ENCODE results near the gene MPZL2. TPM values are rescaled to one million over a fixed set of nuclear protein-coding genes. Genes with fewer than 3 reads are reported as not detected.

Gene MPZL2
- total RNA-seq, 1 donor from 2014 or later: 32.8 TPM

DNA sequence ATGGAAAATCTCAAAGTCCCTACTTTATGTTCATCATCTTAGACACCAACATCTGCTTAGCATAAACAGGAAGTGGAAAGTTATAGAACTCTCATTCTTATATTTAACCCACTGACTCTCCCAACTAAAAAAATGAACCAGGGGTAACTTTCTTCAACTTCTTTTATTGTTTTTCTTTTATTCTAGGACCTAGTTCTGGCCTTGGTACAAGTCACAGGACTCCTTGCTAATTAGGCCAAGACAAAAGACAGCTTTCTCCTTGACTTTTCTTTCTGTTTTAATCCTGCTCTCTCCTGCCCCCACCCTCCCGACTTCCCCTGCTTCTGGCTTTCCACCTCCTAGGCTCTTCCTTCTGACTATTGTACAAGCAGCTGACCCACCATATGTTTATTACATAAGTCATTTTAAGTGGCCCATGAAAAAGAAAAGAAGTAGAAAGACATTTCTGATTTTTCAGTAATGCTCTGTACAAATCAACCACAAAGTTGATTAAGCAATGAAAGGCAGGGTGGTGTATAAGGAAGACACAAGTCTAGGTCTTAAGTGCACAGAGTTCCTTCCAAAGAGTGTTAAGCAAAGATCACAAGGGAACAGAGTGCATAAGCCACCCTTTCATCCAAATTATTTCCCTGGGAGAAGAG, 57.6 kb downstream of the MPZL2 start:
- Mint-ChIP-seq H3K27me3 (ENCODE audit: low read depth) (peaks cover 58% of the 10 kb centered on the region), H3K27ac (no peak overlapping the region), H3K36me3 (no peaks in the 10 kb centered on the region), H3K4me1 (no peaks in the 10 kb centered on the region), H3K4me3 (no peak overlapping the region), H3K9me3 (no peaks in the 10 kb centered on the region)
- no peak for DNase-seq (ENCODE audit: low spot score in 2 of 2, unreplicated experiment in 2 of 2)
- TF ChIP-seq, protein P1, sequence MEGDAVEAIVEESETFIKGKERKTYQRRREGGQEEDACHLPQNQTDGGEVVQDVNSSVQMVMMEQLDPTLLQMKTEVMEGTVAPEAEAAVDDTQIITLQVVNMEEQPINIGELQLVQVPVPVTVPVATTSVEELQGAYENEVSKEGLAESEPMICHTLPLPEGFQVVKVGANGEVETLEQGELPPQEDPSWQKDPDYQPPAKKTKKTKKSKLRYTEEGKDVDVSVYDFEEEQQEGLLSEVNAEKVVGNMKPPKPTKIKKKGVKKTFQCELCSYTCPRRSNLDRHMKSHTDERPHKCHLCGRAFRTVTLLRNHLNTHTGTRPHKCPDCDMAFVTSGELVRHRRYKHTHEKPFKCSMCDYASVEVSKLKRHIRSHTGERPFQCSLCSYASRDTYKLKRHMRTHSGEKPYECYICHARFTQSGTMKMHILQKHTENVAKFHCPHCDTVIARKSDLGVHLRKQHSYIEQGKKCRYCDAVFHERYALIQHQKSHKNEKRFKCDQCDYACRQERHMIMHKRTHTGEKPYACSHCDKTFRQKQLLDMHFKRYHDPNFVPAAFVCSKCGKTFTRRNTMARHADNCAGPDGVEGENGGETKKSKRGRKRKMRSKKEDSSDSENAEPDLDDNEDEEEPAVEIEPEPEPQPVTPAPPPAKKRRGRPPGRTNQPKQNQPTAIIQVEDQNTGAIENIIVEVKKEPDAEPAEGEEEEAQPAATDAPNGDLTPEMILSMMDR (IDR thresholded peaks at IDR 0.05; ENCODE audit: unreplicated experiment): no peak

DNA sequence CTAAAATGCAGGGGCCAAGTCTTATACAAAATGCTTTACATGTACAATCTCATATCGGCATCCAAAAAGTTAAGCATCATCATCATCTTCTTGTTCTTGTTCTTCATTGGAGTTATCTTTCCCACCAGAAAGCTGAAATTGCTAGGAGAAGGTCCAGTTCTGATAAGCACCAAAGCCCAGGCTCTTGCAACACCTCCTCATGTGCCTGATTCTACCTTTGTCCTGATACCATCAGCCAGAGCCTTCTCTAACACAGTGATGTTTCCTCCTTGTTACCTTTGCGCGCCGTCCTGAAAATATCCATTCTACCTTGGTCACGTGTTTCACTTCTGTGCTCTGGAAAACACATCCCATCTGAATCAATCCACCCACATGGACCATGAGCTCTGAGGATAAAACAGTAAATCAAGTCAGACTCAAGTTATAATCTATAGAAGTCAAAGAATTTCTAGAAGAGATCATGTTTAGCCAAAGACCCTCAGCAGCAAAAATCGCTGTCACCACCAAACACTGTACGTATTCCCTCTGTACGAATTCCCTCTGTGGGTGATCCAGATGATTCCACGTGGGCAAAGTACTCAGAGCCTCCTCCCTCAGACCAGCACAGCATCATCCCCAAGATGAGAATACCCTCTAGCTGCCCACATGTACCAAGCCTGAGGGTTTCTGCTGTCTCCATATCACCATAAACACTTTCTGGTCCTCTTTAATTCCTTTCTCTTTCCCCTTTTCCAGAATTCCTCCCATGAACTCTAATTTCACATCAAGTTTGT, 58.3 kb downstream of the MPZL2 start:
- Mint-ChIP-seq H3K27me3 (ENCODE audit: low read depth) (peaks cover 50% of the 10 kb centered on the region), H3K4me3 (no peak overlapping the region), H3K27ac (no peak overlapping the region), H3K4me1 (no peaks in the 10 kb centered on the region), H3K9me3 (no peaks in the 10 kb centered on the region), H3K36me3 (no peaks in the 10 kb centered on the region)
- DNase-seq (ENCODE audit: low spot score in 2 of 2, unreplicated experiment in 2 of 2): no peak
- TF ChIP-seq, protein P1 (IDR thresholded peaks at IDR 0.05; ENCODE audit: unreplicated experiment): no peak

Other genes with a start within 250 kb of the MPZL2 start
- gene TMPRSS4, start 187.2 kb downstream of the MPZL2 start, total RNA-seq: 0.66 to 0.99 TPM (median 0.94 TPM) in 3 replicates
- not detected in 3 replicates for gene SMIM35, start 177.3 kb downstream of the MPZL2 start, total RNA-seq
- 1.2 to 1.9 TPM (median 1.5 TPM) in 3 replicates for gene SCN4B, start 111.5 kb downstream of the MPZL2 start, total RNA-seq
- gene SCN2B, start 87.7 kb downstream of the MPZL2 start, total RNA-seq: 2.3 to 2.5 TPM (median 2.4 TPM) in 3 replicates
- gene JAML, start 39.3 kb downstream of the MPZL2 start, total RNA-seq: not detected in 3 replicates
- 5.0 to 5.7 TPM (median 5.2 TPM) in 3 replicates for gene MPZL3, start 11.9 kb downstream of the MPZL2 start, total RNA-seq
- gene CD3E, start 40.4 kb upstream of the MPZL2 start, total RNA-seq: not detected in 3 replicates
- not detected in 3 replicates for gene CD3D, start 78.4 kb upstream of the MPZL2 start, total RNA-seq
- not detected in 3 replicates for gene CD3G, start 80.0 kb upstream of the MPZL2 start, total RNA-seq
- 40.5 to 41.5 TPM (median 41.5 TPM) in 3 replicates for gene UBE4A, start 95.3 kb upstream of the MPZL2 start, total RNA-seq
- 168 to 188 TPM (median 180 TPM) in 3 replicates for gene ATP5MG, start 137.3 kb upstream of the MPZL2 start, total RNA-seq
- 83.6 to 85.8 TPM (median 83.7 TPM) in 3 replicates for gene KMT2A, start 172.2 kb upstream of the MPZL2 start, total RNA-seq